Subcutaneous adipose tissue (tissue), 4 donors: ENCODE measurements around the gene GGCX. TPM values are rescaled to one million over a fixed set of nuclear protein-coding genes. Genes with fewer than 3 reads are reported as not detected.

ENCODE experiments used
- CTCF ChIP-seq: fragments of 450-650 bp; IDR thresholded peaks from one replicate; pipeline ENCODE4 v1.5.1; 2016; ENCODE audit warnings: low read depth, mild to moderate bottlenecking, control low read depth, antibody characterized with exemption, moderate library complexity
- total RNA-seq, 4 donors: library from RNA; depleted of rRNA; stranded (reverse); fragments of >200 nt; gene quantifications; one replicate each; pipeline ENCODE4 v1.1.0, GENCODE V29; 2016

The GGCX gene
- total RNA-seq, 4 donors from 2014 or later = 26.5 to 53.3 (median 30.8) TPM

GRCh38 chr2:85601771-85602475 is 40.6 kb upstream of the GGCX start:
- no peak for TF ChIP-seq CTCF

GRCh38 chr2:85600951-85601770 is 39.9 kb upstream of the GGCX start:
- no peak for TF ChIP-seq CTCF

GRCh38 chr2:85600235-85600575 is 38.9 kb upstream of the GGCX start:
- TF ChIP-seq CTCF = no peak

- no peak for TF ChIP-seq CTCF
Observed at GRCh38 chr2:85599468-85600234, 38.4 kb upstream of the GGCX start.

- no peak for TF ChIP-seq CTCF
Observed at GRCh38 chr2:85598594-85599340, 37.5 kb upstream of the GGCX start.

GRCh38 chr2:85597241-85597640 is 35.9 kb upstream of the GGCX start:
- no peak for TF ChIP-seq CTCF
